ENCODE data around the gene PA2G4.

The PA2G4 gene

DNA sequence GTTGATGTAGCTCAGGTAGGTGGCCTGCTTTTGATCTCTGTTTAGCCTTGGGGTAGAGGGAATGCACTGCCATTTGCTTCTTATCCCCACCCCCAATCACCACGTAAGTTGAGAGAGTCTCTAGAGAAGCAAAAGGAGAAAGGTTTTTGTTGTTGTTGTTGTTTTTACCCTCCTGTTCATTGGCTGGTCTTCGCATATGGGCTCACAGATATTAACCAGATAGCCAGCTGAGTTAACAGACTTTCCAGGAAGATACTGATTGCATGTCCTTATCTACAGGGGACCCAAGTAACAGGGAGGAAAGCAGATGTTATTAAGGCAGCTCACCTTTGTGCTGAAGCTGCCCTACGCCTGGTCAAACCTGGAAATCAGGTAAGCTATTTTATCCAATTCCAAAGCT lies 2.9 kb downstream of the PA2G4 start:
- Histone ChIP-seq H3K14ac (ENCODE audit: low read length) (no peak overlapping the region), H3K4me1 (ENCODE audit: control insufficient read depth in 1 of 2, insufficient read depth in 2 of 2, low read length in 2 of 2) (peaks cover 0 to 4% of the 10 kb centered on the region in 2 experiments), H2AFZ (ENCODE audit: insufficient read depth, low read length, poor library complexity) (no peak overlapping the region), H3K23ac (ENCODE audit: low read length) (no peak overlapping the region), H3K79me1 (ENCODE audit: low read length) (peaks cover 8% of the 10 kb centered on the region), H3K4me3 (ENCODE audit: low read depth, low read length) (no peak overlapping the region), H3K18ac (ENCODE audit: low read length) (no peak overlapping the region), H2AK5ac (ENCODE audit: low read length) (no peak overlapping the region), H3K27ac (ENCODE audit: low read depth, low read length) (no peak overlapping the region), H3K9me3 (ENCODE audit: insufficient read depth, low read depth, low read length) (no peaks in the 10 kb centered on the region), H3K9ac (ENCODE audit: low read length) (no peak overlapping the region), H3K4ac (ENCODE audit: low read depth, low read length) (no peak overlapping the region), H4K8ac (ENCODE audit: low read depth, low read length) (no peak overlapping the region), H3K36me3 (ENCODE audit: control insufficient read depth in 1 of 2, insufficient read depth in 2 of 2, low read length in 2 of 2) (peaks cover 24 to 45% of the 10 kb centered on the region in 2 experiments), H3K4me2 (ENCODE audit: low read length) (no peak overlapping the region), H3K27me3 (ENCODE audit: insufficient read depth, low read length) (no peaks in the 10 kb centered on the region), H3K79me2 (ENCODE audit: control insufficient read depth, insufficient read depth, low read length, poor library complexity) (peaks cover 10% of the 10 kb centered on the region), H2BK12ac (ENCODE audit: low read length) (no peak overlapping the region), H4K91ac (ENCODE audit: low read depth, low read length) (no peak overlapping the region), H4K12ac (ENCODE audit: low read depth, low read length) (no peak overlapping the region), H2BK5ac (ENCODE audit: low read depth, low read length, poor library complexity) (no peak overlapping the region), H2BK120ac (ENCODE audit: insufficient read depth, low read length, poor library complexity) (no peak overlapping the region)
- whole genome bisulfite sequencing (ENCODE audit: extremely low coverage, insufficient coverage, insufficient read length): no CpG with 5 or more reads among the region's 3 CpGs
- DNase-seq: no peak

DNA sequence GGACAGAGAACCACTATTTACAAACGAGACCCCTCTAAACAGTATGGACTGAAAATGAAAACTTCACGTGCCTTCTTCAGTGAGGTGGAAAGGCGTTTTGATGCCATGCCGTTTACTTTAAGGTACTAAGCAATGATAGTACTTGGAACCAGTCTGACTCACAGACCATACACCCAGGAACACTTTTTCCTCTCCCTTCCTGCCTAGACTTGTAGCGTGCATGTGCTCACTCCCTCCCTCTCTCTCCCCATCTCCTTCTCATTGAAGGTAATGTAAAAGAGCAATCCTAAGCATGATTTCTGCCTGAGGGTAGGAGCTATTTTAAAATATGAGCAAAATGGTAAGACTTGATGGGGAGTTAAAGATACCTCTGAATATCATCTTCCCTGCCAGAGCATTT lies 6.2 kb downstream of the PA2G4 start:
- Histone ChIP-seq H3K4me2 (ENCODE audit: low read length) (no peak overlapping the region), H3K4me1 (ENCODE audit: control insufficient read depth in 1 of 2, insufficient read depth in 2 of 2, low read length in 2 of 2) (peaks cover 0 to 4% of the 10 kb centered on the region in 2 experiments), H2BK5ac (ENCODE audit: low read depth, low read length, poor library complexity) (no peak overlapping the region), H4K91ac (ENCODE audit: low read depth, low read length) (no peak overlapping the region), H2BK12ac (ENCODE audit: low read length) (no peak overlapping the region), H3K27me3 (ENCODE audit: insufficient read depth, low read length) (no peaks in the 10 kb centered on the region), H3K79me1 (ENCODE audit: low read length) (peaks cover under 1% of the 10 kb centered on the region), H4K12ac (ENCODE audit: low read depth, low read length) (no peak overlapping the region), H3K36me3 (ENCODE audit: control insufficient read depth in 1 of 2, insufficient read depth in 2 of 2, low read length in 2 of 2) (peaks cover 30 to 52% of the 10 kb centered on the region in 2 experiments), H2BK120ac (ENCODE audit: insufficient read depth, low read length, poor library complexity) (no peak overlapping the region), H3K27ac (ENCODE audit: low read depth, low read length) (no peak overlapping the region), H2AK5ac (ENCODE audit: low read length) (no peak overlapping the region), H3K4me3 (ENCODE audit: low read depth, low read length) (no peak overlapping the region), H3K18ac (ENCODE audit: low read length) (no peak overlapping the region), H3K79me2 (ENCODE audit: control insufficient read depth, insufficient read depth, low read length, poor library complexity) (no peaks in the 10 kb centered on the region), H3K9ac (ENCODE audit: low read length) (no peak overlapping the region), H3K14ac (ENCODE audit: low read length) (no peak overlapping the region), H4K8ac (ENCODE audit: low read depth, low read length) (no peak overlapping the region), H3K4ac (ENCODE audit: low read depth, low read length) (no peak overlapping the region), H2AFZ (ENCODE audit: insufficient read depth, low read length, poor library complexity) (no peak overlapping the region), H3K23ac (ENCODE audit: low read length) (no peak overlapping the region), H3K9me3 (ENCODE audit: insufficient read depth, low read depth, low read length) (no peaks in the 10 kb centered on the region)
- no peak for DNase-seq
- WGBS (ENCODE audit: extremely low coverage, insufficient coverage, insufficient read length): no CpG with 5 or more reads among the region's 5 CpGs

DNA sequence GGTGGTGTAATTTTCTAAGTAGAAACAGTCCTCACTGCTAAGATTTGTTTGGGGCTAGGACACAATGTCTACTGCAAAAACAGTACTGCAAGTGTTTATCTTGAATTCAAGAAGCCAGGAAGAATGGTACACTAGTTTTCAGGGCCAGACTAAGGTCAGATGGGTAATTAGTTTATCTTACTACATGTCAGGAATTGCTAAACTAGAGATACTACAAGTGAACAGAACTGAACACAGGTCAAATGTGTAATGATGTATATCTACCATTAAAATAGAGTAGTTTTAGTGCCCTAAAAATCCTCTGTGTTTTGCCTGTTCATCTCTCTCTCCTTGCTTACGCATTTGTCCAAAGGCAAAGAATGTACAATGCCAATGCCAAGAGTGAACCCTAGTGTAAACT lies 9.7 kb downstream of the PA2G4 start:
- Histone ChIP-seq H3K4me1 (ENCODE audit: control insufficient read depth in 1 of 2, insufficient read depth in 2 of 2, low read length in 2 of 2) (peaks cover 4 to 8% of the 10 kb centered on the region in 2 experiments), H3K23ac (ENCODE audit: low read length) (no peak overlapping the region), H4K8ac (ENCODE audit: low read depth, low read length) (no peak overlapping the region), H3K9ac (ENCODE audit: low read length) (no peak overlapping the region), H3K79me1 (ENCODE audit: low read length) (peaks cover 12% of the 10 kb centered on the region), H3K18ac (ENCODE audit: low read length) (no peak overlapping the region), H3K27ac (ENCODE audit: low read depth, low read length) (no peak overlapping the region), H2AK5ac (ENCODE audit: low read length) (no peak overlapping the region), H3K14ac (ENCODE audit: low read length) (no peak overlapping the region), H4K12ac (ENCODE audit: low read depth, low read length) (no peak overlapping the region), H2BK5ac (ENCODE audit: low read depth, low read length, poor library complexity) (no peak overlapping the region), H2AFZ (ENCODE audit: insufficient read depth, low read length, poor library complexity) (no peak overlapping the region), H3K9me3 (ENCODE audit: insufficient read depth, low read depth, low read length) (no peaks in the 10 kb centered on the region), H3K4me2 (ENCODE audit: low read length) (no peak overlapping the region), H4K91ac (ENCODE audit: low read depth, low read length) (no peak overlapping the region), H3K4me3 (ENCODE audit: low read depth, low read length) (no peak overlapping the region), H3K36me3 (ENCODE audit: control insufficient read depth in 1 of 2, insufficient read depth in 2 of 2, low read length in 2 of 2) (peaks cover 23 to 36% of the 10 kb centered on the region in 2 experiments), H3K4ac (ENCODE audit: low read depth, low read length) (no peak overlapping the region), H3K27me3 (ENCODE audit: insufficient read depth, low read length) (no peaks in the 10 kb centered on the region), H2BK120ac (ENCODE audit: insufficient read depth, low read length, poor library complexity) (no peak overlapping the region), H3K79me2 (ENCODE audit: control insufficient read depth, insufficient read depth, low read length, poor library complexity) (peaks cover 8% of the 10 kb centered on the region), H2BK12ac (ENCODE audit: low read length) (no peak overlapping the region)
- WGBS (ENCODE audit: extremely low coverage, insufficient coverage, insufficient read length): no CpG with 5 or more reads among the region's 1 CpG
- no peak for DNase-seq

GRCh38 chr12:56115329-56115728 lies 11.0 kb downstream of the PA2G4 start:
- no peaks in the 10 kb centered on the region for H3K27me3 ChIP-seq (ENCODE audit: insufficient read depth, low read length)
- no peak overlapping the region for H4K12ac ChIP-seq (ENCODE audit: low read depth, low read length)
- peaks cover 16 to 24% of the 10 kb centered on the region in 2 experiments for H3K36me3 ChIP-seq (ENCODE audit: control insufficient read depth in 1 of 2, insufficient read depth in 2 of 2, low read length in 2 of 2)
- H3K4me2 ChIP-seq (ENCODE audit: low read length): peak overlapping the region; percentile 59
- peak overlapping the region; percentile 78 for H4K8ac ChIP-seq (ENCODE audit: low read depth, low read length)
- no peak overlapping the region for H4K91ac ChIP-seq (ENCODE audit: low read depth, low read length)
- no peaks in the 10 kb centered on the region for H3K9me3 ChIP-seq (ENCODE audit: insufficient read depth, low read depth, low read length)
- no peak overlapping the region for H3K14ac ChIP-seq (ENCODE audit: low read length)
- H3K4me3 ChIP-seq (ENCODE audit: low read depth, low read length): no peak overlapping the region
- H2AK5ac ChIP-seq (ENCODE audit: low read length): peak overlapping the region; percentile 75
- H3K79me2 ChIP-seq (ENCODE audit: control insufficient read depth, insufficient read depth, low read length, poor library complexity): peaks cover 8% of the 10 kb centered on the region
- WGBS (ENCODE audit: extremely low coverage, insufficient coverage, insufficient read length): no CpG with 5 or more reads among the region's 10 CpGs
- DNase-seq: peak; percentile 27 to 66
- H3K79me1 ChIP-seq (ENCODE audit: low read length): peaks cover 12% of the 10 kb centered on the region
- no peak overlapping the region for H2AFZ ChIP-seq (ENCODE audit: insufficient read depth, low read length, poor library complexity)
- no peak overlapping the region for H3K4ac ChIP-seq (ENCODE audit: low read depth, low read length)
- H2BK12ac ChIP-seq (ENCODE audit: low read length): no peak overlapping the region
- no peak overlapping the region for H3K9ac ChIP-seq (ENCODE audit: low read length)
- H3K4me1 ChIP-seq (ENCODE audit: control insufficient read depth in 1 of 2, insufficient read depth in 2 of 2, low read length in 2 of 2): peaks cover 4 to 12% of the 10 kb centered on the region in 2 experiments
- no peak overlapping the region for H2BK120ac ChIP-seq (ENCODE audit: insufficient read depth, low read length, poor library complexity)
- H2BK5ac ChIP-seq (ENCODE audit: low read depth, low read length, poor library complexity): no peak overlapping the region
- no peak overlapping the region for H3K18ac ChIP-seq (ENCODE audit: low read length)
- H3K27ac ChIP-seq (ENCODE audit: low read depth, low read length): no peak overlapping the region
- no peak overlapping the region for H3K23ac ChIP-seq (ENCODE audit: low read length)

Data from trophoblast cell (in vitro differentiated cells and primary cell).